Measurements from ENCODE around the gene ZBTB32.

The ZBTB32 gene

GRCh38 chr19:35739275-35740107 lies 35.1 kb downstream of the ZBTB32 start:
- no peak for DNase-seq

DNA sequence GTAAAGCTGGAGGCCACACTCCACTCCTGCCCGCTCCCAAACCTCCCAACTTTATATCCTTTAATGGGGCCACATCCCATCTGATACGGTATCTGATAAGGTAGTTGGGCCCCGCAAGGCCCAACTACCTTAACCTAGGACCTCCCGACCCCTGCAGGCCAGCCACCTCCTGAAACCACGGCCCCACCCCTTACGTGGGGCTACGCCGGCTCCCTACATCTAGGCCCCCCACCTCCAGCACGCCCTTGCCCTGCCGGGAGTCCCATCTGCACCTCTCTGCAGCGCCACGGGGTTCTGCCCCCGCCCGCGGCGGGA lies 35.7 kb downstream of the ZBTB32 start:
- DNase-seq: no peak

- peak; percentile 93 for DNase-seq
Observed at GRCh38 chr19:35740423-35741202, 36.3 kb downstream of the ZBTB32 start.

DNA sequence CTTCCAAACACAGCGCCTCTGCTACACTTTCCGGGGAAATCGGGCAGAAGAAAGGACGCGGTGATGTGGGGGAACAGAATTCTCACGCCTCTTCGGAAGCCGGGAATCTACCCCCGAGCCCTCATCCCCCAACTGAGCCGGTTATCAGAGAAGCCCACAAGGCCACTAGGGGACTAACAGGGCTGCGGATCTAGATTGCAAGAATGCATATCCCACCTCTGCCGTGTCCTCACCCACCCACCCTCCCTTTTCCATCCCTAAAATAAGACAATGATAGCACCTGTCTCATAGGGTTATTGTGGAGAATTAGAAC lies 36.8 kb downstream of the ZBTB32 start:
- no peak for DNase-seq

DNA sequence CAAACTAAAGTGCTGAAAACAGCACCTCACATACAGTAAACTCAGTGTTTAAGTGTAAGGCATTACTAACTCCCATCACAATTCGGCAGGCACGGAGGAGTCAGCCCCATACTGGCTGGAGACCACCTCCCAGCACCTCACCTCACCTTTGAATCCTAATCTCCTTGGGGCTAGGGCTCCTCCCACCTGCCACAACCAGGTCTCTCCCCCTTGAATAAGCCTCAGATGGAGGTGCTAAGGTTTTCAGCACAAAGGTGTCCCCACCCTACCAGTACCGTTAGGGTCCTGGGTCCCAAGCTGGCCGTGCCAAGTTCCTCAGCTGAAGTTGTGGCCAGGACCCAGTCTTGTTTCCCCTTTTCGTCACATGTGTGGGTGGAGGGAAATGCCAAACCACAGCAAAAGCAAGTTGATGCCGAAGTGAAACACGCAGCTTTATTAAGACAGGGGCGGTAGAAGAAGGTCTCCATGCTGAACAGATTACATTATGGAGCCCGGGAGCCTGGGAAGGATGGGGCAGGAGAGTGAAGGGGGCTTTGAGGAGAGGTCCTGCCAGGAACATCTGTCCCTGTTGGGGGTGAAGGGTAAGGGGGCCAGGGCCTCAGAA lies 37.9 kb downstream of the ZBTB32 start, which contains the start of gene IGFLR1:
TSS of gene IGFLR1 (minus strand) at position 332 of the 604 bp plus-strand sequence. CDS start 1,272 bp downstream, outside the sequence.
- DNase-seq: no peak

- DNase-seq: no peak
Observed at GRCh38 chr19:35743640-35744429, 39.5 kb downstream of the ZBTB32 start.

- DNase-seq: peak; percentile 76
Observed at GRCh38 chr19:35744430-35745327, 40.3 kb downstream of the ZBTB32 start.

DNA sequence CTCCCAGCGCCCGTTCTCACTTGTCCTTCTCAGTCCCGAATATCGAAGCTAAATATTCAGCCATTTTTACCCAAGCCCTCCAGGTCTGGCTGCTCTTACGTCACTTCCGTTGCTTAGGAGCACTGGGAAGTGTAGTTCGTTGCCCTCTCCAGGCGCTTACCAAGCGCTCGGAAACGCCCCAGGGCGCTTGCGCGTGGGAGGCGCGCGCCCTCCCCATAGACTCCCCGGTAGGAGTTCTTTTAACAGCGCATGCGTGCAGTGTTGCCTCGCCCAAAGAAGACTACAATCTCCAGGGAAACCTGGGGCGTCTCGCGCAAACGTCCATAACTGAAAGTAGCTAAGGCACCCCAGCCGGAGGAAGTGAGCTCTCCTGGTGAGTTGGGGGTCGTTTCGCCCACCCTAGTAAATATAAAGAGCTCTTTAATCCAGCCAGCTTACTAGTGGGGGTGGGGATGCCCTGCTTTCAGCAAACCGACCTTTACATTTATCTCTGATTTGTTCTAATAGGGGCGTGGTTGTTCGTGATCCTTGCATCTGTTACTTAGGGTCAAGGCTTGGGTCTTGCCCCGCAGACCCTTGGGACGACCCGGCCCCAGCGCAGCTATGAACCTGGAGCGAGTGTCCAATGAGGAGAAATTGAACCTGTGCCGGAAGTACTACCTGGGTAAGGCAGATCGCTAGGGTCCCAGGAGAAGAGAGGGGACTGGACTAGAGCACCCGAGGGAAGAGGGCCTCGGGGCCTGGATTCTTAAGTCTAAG lies 41.1 kb downstream of the ZBTB32 start, which contains the start of the genes PSENEN and U2AF1L4:
TSS of gene PSENEN (plus strand) at position 324 of the 759 bp plus-strand sequence. CDS start at position 604, 280 bp downstream.
TSS of gene U2AF1L4 (minus strand) at position 91 of the 759 bp plus-strand sequence. CDS start at position 64, 27 bp downstream.
- peak; percentile 97 for DNase-seq

- DNase-seq: no peak
Observed at GRCh38 chr19:35746087-35746462, 41.7 kb downstream of the ZBTB32 start.

DNA sequence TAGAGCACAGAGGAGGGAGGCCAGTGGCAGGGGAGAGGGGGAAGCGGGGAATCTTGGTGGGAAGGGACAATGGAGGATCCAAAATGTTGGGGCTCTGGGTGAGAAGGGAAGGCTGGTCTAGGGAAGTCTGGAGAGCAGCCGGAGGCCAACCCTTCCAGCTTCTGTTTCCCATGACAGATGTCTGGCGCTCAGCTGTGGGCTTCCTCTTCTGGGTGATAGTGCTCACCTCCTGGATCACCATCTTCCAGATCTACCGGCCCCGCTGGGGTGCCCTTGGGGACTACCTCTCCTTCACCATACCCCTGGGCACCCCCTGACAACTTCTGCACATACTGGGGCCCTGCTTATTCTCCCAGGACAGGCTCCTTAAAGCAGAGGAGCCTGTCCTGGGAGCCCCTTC lies 42.2 kb downstream of the ZBTB32 start:
- no peak for DNase-seq

DNA sequence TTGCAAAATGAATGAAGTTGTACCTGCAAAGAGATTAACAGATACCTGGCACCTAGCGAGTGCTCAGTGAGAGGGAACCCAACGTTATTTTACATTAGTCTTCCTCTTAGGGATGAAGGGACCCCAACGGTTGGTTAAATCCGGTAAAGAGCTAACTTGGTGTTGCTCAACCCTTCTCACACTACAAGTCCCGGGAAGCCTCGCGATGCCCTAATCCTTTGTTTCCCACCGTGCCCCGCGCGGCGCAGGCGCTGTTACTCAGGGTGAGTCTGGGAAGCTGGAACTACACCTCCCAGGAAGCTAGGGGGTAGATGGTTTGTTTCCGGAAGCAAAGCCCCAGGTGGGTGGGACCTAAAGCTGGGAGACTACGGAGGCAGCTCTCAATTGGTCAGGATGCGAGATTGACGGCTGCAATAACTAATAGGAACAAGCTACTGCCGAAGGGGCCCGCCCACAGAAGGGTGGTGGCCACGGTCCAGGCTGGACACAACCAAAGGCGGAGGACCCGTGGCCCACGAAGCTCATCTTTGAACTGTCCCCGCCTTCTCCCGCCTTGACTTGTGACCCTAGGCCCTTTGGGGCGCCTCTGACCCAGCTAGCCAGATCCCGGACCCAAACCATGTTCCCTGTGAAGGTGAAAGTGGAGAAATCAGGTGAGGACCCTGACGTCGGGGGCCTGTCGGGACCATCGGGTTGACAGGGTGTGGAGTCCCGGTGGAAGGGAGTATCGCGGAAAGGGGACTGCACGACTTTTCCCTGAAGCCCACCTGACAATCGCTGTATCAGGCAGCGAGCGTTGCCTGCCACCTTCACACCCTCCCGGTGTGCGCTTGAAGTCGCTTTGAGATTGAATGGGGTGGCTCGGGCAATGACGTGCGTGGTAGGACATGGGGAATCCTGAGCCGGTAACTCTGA lies 44.0 kb downstream of the ZBTB32 start, which contains the start of gene LIN37:
TSS of gene LIN37 (plus strand) at position 471 of the 915 bp plus-strand sequence. CDS start at position 620, 149 bp downstream.
- peak; percentile 96 for DNase-seq

DNA sequence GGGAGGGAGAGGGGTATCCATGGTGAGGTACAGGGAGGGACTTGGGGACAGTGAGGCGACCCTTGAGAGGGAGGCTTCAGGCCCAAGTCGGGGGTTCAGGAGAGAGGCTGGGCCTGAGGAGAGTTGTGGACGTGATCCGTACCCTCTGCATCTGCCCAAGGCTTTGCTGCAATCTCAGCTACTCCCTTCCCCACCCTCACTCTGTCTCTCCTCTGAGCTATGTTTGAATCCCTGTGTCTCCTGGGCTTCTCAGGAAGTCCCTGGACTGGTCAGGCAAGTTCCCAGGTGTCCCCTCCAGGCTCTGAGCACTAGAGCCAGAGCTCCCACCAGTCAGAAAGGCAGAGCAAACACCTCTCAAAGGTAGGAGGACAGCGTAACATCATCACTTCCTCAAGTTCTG lies 45.8 kb downstream of the ZBTB32 start:
- no peak for DNase-seq

GRCh38 chr19:35751839-35752745 lies 47.7 kb downstream of the ZBTB32 start:
- no peak for DNase-seq

- DNase-seq: no peak
Observed at GRCh38 chr19:35752746-35753350, 48.5 kb downstream of the ZBTB32 start.

DNA sequence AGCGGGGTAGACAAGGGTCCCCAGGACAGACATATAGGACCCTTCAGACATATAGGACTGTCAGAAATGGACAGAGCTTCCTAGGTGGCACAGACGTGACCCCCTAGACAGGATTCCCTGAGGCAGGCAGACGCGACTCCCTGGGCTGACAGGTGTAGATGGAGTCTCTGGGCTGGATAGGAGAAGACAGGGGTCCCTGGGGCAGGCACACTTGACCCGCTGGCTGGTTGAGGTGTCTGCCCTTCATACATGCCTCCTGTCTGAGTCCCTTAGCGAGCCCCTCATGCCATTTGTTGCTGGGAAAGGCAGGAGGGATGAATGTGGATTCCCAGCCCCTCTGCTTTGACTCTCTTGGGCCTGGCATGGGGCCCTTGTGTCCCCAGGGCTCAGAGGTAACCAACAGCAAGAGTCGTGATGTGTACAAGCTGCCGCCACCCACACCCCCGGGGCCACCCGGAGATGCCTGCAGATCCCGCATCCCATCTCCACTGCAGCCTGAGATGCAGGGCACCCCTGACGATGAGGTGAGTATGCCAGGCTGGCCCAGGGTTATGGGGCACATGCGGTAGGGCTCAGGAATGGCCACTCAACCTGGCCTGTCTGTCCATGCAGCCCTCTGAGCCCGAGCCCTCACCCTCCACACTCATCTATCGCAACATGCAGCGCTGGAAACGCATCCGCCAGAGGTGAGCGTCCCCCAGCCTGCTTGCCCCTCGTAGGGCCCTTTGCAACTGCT lies 49.4 kb downstream of the ZBTB32 start:
- DNase-seq: no peak

- DNase-seq: no peak
Observed at GRCh38 chr19:35754370-35755130, 50.2 kb downstream of the ZBTB32 start.

- DNase-seq: no peak
Observed at GRCh38 chr19:35755131-35755549, 50.8 kb downstream of the ZBTB32 start.
